ENCODE results near the gene PYROXD2. TPM values are rescaled to one million over a fixed set of nuclear protein-coding genes. Genes with fewer than 3 reads are reported as not detected.

Gene PYROXD2
- total and polyA plus RNA-seq, 10 of the 15 experiments (the other 5 are each of a cell fraction or from before 2014, with no cell fraction given): 4.8 to 15.8 (median 11.1) TPM

DNA sequence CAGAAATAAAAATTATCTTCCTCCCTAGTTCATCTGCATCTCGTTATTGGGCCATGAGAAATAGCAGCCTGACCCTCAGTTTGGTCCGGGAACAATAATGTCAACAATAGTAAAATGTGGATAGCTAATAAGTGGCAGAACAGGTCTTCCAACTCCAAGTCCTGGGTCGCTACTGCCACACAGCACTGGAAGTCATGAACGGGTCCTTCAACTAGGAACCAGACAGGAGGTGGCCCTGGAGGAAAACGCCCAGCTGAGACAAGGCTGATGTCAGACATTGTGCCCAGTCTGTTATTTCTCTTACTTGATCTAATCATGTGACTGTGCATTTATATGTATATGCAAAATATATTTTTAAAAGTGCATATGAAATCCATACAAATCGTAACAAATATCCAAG is 51.8 kb downstream of the PYROXD2 start (continued):
- TF ChIP-seq HDGF (IDR thresholded peaks at IDR 0.05) (no peak), WRNIP1 (IDR thresholded peaks at IDR 0.05; ENCODE audit: borderline replicate concordance, low read depth, low read length) (no peak), ZBTB33 (IDR thresholded peaks at IDR 0.05) (no peak), KDM1A (IDR thresholded peaks at IDR 0.05; ENCODE audit: borderline replicate concordance) (no peak)

DNA sequence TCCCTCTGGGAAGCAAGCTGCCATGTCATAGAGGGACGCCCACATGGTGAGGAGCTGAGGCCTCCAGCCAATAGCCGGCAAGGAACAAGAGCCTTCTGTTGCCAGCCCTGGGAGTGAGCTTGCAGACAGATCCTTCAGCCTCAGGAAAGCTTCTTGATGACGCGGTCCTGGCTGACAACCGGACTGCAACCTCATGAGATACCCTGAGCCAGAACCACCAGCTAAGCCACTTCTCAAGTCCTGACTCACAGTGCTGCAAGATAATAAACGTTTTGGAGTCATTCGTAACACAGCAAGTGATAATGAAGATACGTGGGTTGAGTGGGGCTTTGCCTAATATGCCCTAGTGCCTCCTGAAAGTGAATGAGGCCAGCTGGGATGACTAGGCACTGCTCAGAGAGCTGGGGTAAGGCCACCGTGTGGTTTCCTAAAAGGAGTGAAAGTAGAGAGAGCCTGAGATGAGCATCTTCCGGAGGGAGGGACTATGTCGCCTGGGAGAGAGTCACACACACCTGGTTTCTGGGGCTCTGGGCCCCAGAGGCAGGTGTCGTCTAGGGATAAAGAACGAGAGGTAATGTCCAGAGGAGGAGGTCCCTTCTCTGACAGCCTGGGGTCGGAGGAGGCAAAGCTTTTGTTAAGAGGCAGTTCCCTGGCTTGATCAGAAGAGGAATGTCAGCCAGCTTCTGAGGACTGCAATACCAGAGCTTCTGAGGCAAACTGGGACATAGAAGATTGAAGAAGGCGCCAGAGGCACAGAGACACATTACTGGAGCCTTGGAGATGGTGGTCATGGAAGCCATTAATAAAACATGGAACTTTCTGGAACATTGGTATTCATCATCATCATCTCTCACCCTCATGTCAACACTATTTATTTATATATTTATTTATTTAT is 53.6 kb downstream of the PYROXD2 start:
- SMC1A ChIA-PET (ENCODE audit: uncharacterized antibody, unreplicated experiment): interaction anchor here (1.0 to 1.5 kb wide), 2 partner anchors 27 to 33 kb away, joined by 3 read pairs; no protein-coding TSS in a partner anchor
- CTCF ChIA-PET: interaction anchor here (0.9 kb wide), 1 partner anchor 30 kb away, joined by 3 read pairs; no protein-coding TSS in a partner anchor
- ATAC-seq (peak; percentile 85), DNase-seq (ENCODE audit: low read depth, low spot score) (peak; percentile 68), FAIRE-seq (peak; percentile 88)
- H3K36me3 ChIP-seq (ENCODE audit: control insufficient read depth in 2 of 2, insufficient read depth in 2 of 2, low read length in 1 of 2): no peaks in the 10 kb centered on the region
- H3K27me3 ChIP-seq (replicated peaks in 1 of 2; ENCODE audit: control insufficient read depth in 2 of 2, insufficient read depth in 2 of 2, low read length in 1 of 2): no peaks in the 10 kb centered on the region
- no peak overlapping the region; the same call in 1 of the 2 replicates for H3K9ac ChIP-seq (ENCODE audit: control insufficient read depth, insufficient read depth, low read length)
- BruUV-seq (replicated peaks): no TSS peak
- peak overlapping the region; percentile 40 for H3K27ac ChIP-seq (ENCODE audit: control insufficient read depth, insufficient read depth)
- peak overlapping the region; percentile 8; the same call in 1 of the 2 replicates for H2AFZ ChIP-seq (ENCODE audit: control insufficient read depth, low read depth, low read length)
- WGBS (ENCODE audit: insufficient coverage, insufficient replicate concordance, low lambda C conversion rate, missing lambda C conversion rate): 13% methylated on average over 15 of the region's 15 CpGs
- RAD21 ChIA-PET (ENCODE audit: unreplicated experiment): no interaction called here
- H4K20me1 ChIP-seq (ENCODE audit: control insufficient read depth, insufficient read depth): no peaks in the 10 kb centered on the region
- H3K4me2 ChIP-seq (ENCODE audit: control insufficient read depth, insufficient read depth): peak overlapping the region; percentile 71
- H3K9me3 ChIP-seq (replicated peaks; ENCODE audit: control insufficient read depth, insufficient read depth, low read length): no peaks in the 10 kb centered on the region
- H3K4me3 ChIP-seq: no peak overlapping the region
- H3K79me2 ChIP-seq (ENCODE audit: control insufficient read depth, insufficient read depth, low read length): no peaks in the 10 kb centered on the region
- peaks cover 13% of the 10 kb centered on the region for H3K4me1 ChIP-seq (ENCODE audit: control insufficient read depth, insufficient read depth, low read length)
- in situ Hi-C loops (cut with MboI) (no loop called here), intact Hi-C loops (cut with micrococcal nuclease; ENCODE audit: unreplicated experiment) (no loop called here)
- POLR2A ChIA-PET: no interaction called here
- TF ChIP-seq SMAD1 (IDR thresholded peaks at IDR 0.05; ENCODE audit: low read depth, partially characterized antibody) (no peak), RAD21 (IDR thresholded peaks at IDR 0.05; ENCODE audit: insufficient read depth, low read depth, low read length) (0 out of 2 replicates have a peak, but pooled peaks have one; percentile 3), JUNB (IDR thresholded peaks at IDR 0.05) (peak; percentile 33), TCF3 (IDR thresholded peaks at IDR 0.05; ENCODE audit: borderline replicate concordance, insufficient read depth, low read depth, low read length) (peak; percentile 69; the same call in 1 of the 2 replicates), NRF1 (conservative IDR thresholded peaks at IDR 0.05; ENCODE audit: low read depth, low read length) (no peak), ETV6 (conservative IDR thresholded peaks at IDR 0.05 in 1 of 2, IDR thresholded peaks at IDR 0.05 in 1 of 2; ENCODE audit: borderline replicate concordance in 1 of 2, low read depth in 1 of 2) (peak in 1 of 2 experiments; percentile 44; a peak in 1 of 4 replicates), MTA3 (IDR thresholded peaks at IDR 0.05; ENCODE audit: borderline replicate concordance, low read length) (peak; percentile 49; the same call in 1 of the 2 replicates), FOXM1 (IDR thresholded peaks at IDR 0.05; ENCODE audit: low read depth, low read length) (no peak), RUNX3 (IDR thresholded peaks at IDR 0.05; ENCODE audit: low read length) (peak; percentile 89), KDM1A (IDR thresholded peaks at IDR 0.05; ENCODE audit: borderline replicate concordance) (no peak), IRF4 (IDR thresholded peaks at IDR 0.05; ENCODE audit: low read depth, low read length) (peak; percentile 53; the same call in 1 of the 2 replicates), MYC (IDR thresholded peaks at IDR 0.05; ENCODE audit: insufficient read depth, insufficient read length, insufficient replicate concordance, low read length, severe bottlenecking) (no peak), BACH1 (IDR thresholded peaks at IDR 0.05; ENCODE audit: borderline replicate concordance) (no peak), BCL11A (IDR thresholded peaks at IDR 0.05; ENCODE audit: low read depth, low read length) (peak; percentile 37; the same call in 1 of the 2 replicates), CHD4 (IDR thresholded peaks at IDR 0.05) (no peak), ZBED1 (IDR thresholded peaks at IDR 0.05; ENCODE audit: borderline replicate concordance) (peak; percentile 25; the same call in 1 of the 2 replicates)
- TF ChIP-seq, protein P1, sequence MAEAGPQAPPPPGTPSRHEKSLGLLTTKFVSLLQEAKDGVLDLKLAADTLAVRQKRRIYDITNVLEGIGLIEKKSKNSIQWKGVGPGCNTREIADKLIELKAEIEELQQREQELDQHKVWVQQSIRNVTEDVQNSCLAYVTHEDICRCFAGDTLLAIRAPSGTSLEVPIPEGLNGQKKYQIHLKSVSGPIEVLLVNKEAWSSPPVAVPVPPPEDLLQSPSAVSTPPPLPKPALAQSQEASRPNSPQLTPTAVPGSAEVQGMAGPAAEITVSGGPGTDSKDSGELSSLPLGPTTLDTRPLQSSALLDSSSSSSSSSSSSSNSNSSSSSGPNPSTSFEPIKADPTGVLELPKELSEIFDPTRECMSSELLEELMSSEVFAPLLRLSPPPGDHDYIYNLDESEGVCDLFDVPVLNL (IDR thresholded peaks at IDR 0.05; ENCODE audit: low read depth, low read length): no peak

Measured in GM12878 (cell line).